H9 (cell line): ENCODE data around the gene ADH5. TPM values are rescaled to one million over a fixed set of nuclear protein-coding genes. Genes with fewer than 3 reads are reported as not detected.
A peak's percentile ranks its signal among the peaks of the same experiment; 100 is the strongest.

Source experiments
- DNase-seq: peaks from one replicate; pipeline ENCODE4 v3.0.0-alpha.2; 2017
- H2AFZ ChIP-seq: one replicate; pipeline ENCODE4 v1.6.1; 2013; ENCODE audit warnings: mild to moderate bottlenecking, low read length, control low read depth, moderate library complexity
- H2AK5ac ChIP-seq: 2 replicates; pipeline ENCODE4 v1.6.1; 2013; ENCODE audit warnings: low read length, control low read depth, mixed read lengths; ENCODE audit not compliant: insufficient read length
- H2BK120ac ChIP-seq: one replicate; pipeline ENCODE4 v1.6.1; 2013; ENCODE audit warnings: low read depth, mild to moderate bottlenecking, low read length, control low read depth, inconsistent platforms; ENCODE audit not compliant: poor library complexity, severe bottlenecking
- H2BK12ac ChIP-seq: 2 replicates; pipeline ENCODE4 v1.6.1; 2013; ENCODE audit warnings: low read length, control low read depth, mixed read lengths, low read depth; ENCODE audit not compliant: insufficient read length
- H2BK15ac ChIP-seq: 2 replicates; pipeline ENCODE4 v1.6.1; 2013; ENCODE audit warnings: low read depth, low read length, control low read depth
- H2BK20ac ChIP-seq: one replicate; pipeline ENCODE4 v1.6.1; 2013; ENCODE audit warnings: low read depth, mild to moderate bottlenecking, low read length, control low read depth, inconsistent platforms; ENCODE audit not compliant: poor library complexity, severe bottlenecking
- H2BK5ac ChIP-seq: 2 replicates; pipeline ENCODE4 v1.6.1; 2013; ENCODE audit warnings: low read length, control low read depth, mixed read lengths; ENCODE audit not compliant: insufficient read length
- H3K14ac ChIP-seq: 2 replicates; pipeline ENCODE4 v1.6.1; 2013; ENCODE audit warnings: low read length, control low read depth; ENCODE audit not compliant: insufficient read depth
- H3K18ac ChIP-seq: 2 replicates; pipeline ENCODE4 v1.6.1; 2013; ENCODE audit warnings: low read depth, mild to moderate bottlenecking, mixed read lengths, low read length, control low read depth; ENCODE audit not compliant: insufficient read length
- H3K23ac ChIP-seq: 2 replicates; pipeline ENCODE4 v1.6.1; 2013; ENCODE audit warnings: low read length, control low read depth, mixed read lengths, low read depth; ENCODE audit not compliant: insufficient read length
- H3K23me2 ChIP-seq: 2 replicates; pipeline ENCODE4 v1.6.1; 2013; ENCODE audit warnings: low read depth, mild to moderate bottlenecking, mixed read lengths, low read length, control low read depth; ENCODE audit not compliant: insufficient read length, poor library complexity, severe bottlenecking
- H3K27ac ChIP-seq: 2 replicates; pipeline ENCODE4 v1.5.1; 2013; ENCODE audit warnings: low read length, control low read depth, mixed read lengths, low read depth; ENCODE audit not compliant: insufficient read length
- H3K27me3 ChIP-seq: 2 replicates; pipeline ENCODE4 v1.6.1; 2013; ENCODE audit warnings: low read length, control low read depth, inconsistent platforms; ENCODE audit not compliant: insufficient read depth
- H3K4ac ChIP-seq: 2 replicates; pipeline ENCODE4 v1.6.1; 2013; ENCODE audit warnings: low read depth, mild to moderate bottlenecking, control low read depth, inconsistent platforms, low read length, moderate library complexity
- H3K4me1 ChIP-seq: 2 replicates; pipeline ENCODE4 v1.6.1; 2013; ENCODE audit warnings: low read length, control low read depth, inconsistent platforms; ENCODE audit not compliant: insufficient read depth
- H3K4me2 ChIP-seq: 2 replicates; pipeline ENCODE4 v1.6.1; 2013; ENCODE audit warnings: low read length, control low read depth, mixed read lengths; ENCODE audit not compliant: insufficient read length, insufficient read depth
- H3K56ac ChIP-seq: 2 replicates; pipeline ENCODE4 v1.6.1; 2013; ENCODE audit warnings: low read depth, mild to moderate bottlenecking, mixed read lengths, low read length, control low read depth; ENCODE audit not compliant: insufficient read length
- H3K79me1 ChIP-seq: 2 replicates; pipeline ENCODE4 v1.6.1; 2013; ENCODE audit warnings: low read depth, mild to moderate bottlenecking, moderate library complexity, low read length, control low read depth, inconsistent platforms; ENCODE audit not compliant: insufficient read depth, poor library complexity, severe bottlenecking
- H3K79me2 ChIP-seq: 2 replicates; pipeline ENCODE4 v1.6.1; 2013; ENCODE audit warnings: low read length, control low read depth, inconsistent platforms; ENCODE audit not compliant: insufficient read depth
- H3K9ac ChIP-seq: 2 replicates; pipeline ENCODE4 v1.6.1; 2013; ENCODE audit warnings: low read length, control low read depth, mixed read lengths; ENCODE audit not compliant: insufficient read length; ENCODE audit errors: extremely low read depth
- H3K9me3 ChIP-seq: one replicate; pipeline ENCODE4 v1.6.1; 2013; ENCODE audit warnings: low read depth, low read length, inconsistent platforms; ENCODE audit not compliant: control insufficient read depth
- H3T11ph ChIP-seq: one replicate; pipeline ENCODE4 v1.6.1; 2013; ENCODE audit warnings: mild to moderate bottlenecking, low read length, control low read depth, inconsistent platforms
- H4K20me1 ChIP-seq: one replicate; pipeline ENCODE4 v1.6.1; 2013; ENCODE audit not compliant: control insufficient read depth, insufficient read length, insufficient read depth
- H4K5ac ChIP-seq: 2 replicates; pipeline ENCODE4 v1.6.1; 2013; ENCODE audit warnings: low read depth, mild to moderate bottlenecking, mixed read lengths, low read length, control low read depth; ENCODE audit not compliant: insufficient read length
- H4K8ac ChIP-seq: replicated peaks from 2 replicates; pipeline ENCODE4 v1.6.1; 2013; ENCODE audit warnings: low read length, control low read depth, mixed read lengths, low read depth; ENCODE audit not compliant: insufficient read length
- H4K91ac ChIP-seq: 2 replicates; pipeline ENCODE4 v1.6.1; 2013; ENCODE audit warnings: low read depth, mild to moderate bottlenecking, moderate library complexity, mixed read lengths, low read length, control low read depth; ENCODE audit not compliant: insufficient read length
- H3K27ac Mint-ChIP-seq, 3 experiments: 2 replicates in 2 of 3; 3 replicates in 1 of 3; pipeline ENCODE4 v1.8.0; 2020 to 2021; ENCODE audit warnings: mixed read lengths in 3 of 3, mild to moderate bottlenecking in 1 of 3, moderate library complexity in 1 of 3
- H3K27me3 Mint-ChIP-seq: 2 replicates; pipeline ENCODE4 v1.8.0; 2021; ENCODE audit warnings: low read depth, mild to moderate bottlenecking, moderate library complexity, mixed read lengths
- H3K36me3 Mint-ChIP-seq, 3 experiments: 2 replicates in 2 of 3; 3 replicates in 1 of 3; pipeline ENCODE4 v1.8.0; 2020 to 2021; ENCODE audit warnings: low read depth in 3 of 3, mixed read lengths in 3 of 3; ENCODE audit not compliant: insufficient read depth in 1 of 3
- H3K4me1 Mint-ChIP-seq, 2 experiments: 2 replicates each; pipeline ENCODE4 v1.8.0; 2020; ENCODE audit warnings: mixed read lengths in 2 of 2
- H3K4me3 Mint-ChIP-seq, 2 experiments: 2 replicates in 1 of 2; 3 replicates in 1 of 2; pipeline ENCODE4 v1.8.0; 2020 to 2021; ENCODE audit warnings: mild to moderate bottlenecking in 2 of 2, mixed read lengths in 2 of 2, moderate library complexity in 1 of 2
- H3K9me3 Mint-ChIP-seq, 2 experiments: 2 replicates in 1 of 2; 3 replicates in 1 of 2; pipeline ENCODE4 v1.8.0; 2020; ENCODE audit warnings: mild to moderate bottlenecking in 2 of 2, mixed read lengths in 2 of 2, moderate library complexity in 1 of 2
- CTCF ChIP-seq: fragments of 200-600 bp; sonication (generic); conservative IDR thresholded peaks from 3 replicates; pipeline ENCODE4 v1.8.0; 2021; ENCODE audit warnings: antibody characterized with exemption, mild to moderate bottlenecking
- WGBS: extraction: QIAGEN DNeasy Blood & Tissue Kit; methylation state at CpG from one replicate; pipeline ENCODE4 v1.1.7; 2013; ENCODE audit warnings: missing lambda C conversion rate, low lambda C conversion rate, mixed read lengths; ENCODE audit not compliant: insufficient read length; ENCODE audit errors: extremely low coverage; 5-methylcytosine and 5-hydroxymethylcytosine counted together
- total RNA-seq: library from RNA; stranded (reverse); gene quantifications from 2 replicates; pipeline ENCODE4 v1.2.1, GENCODE V29; 2021

ADH5 gene
- total RNA-seq, 1 experiment from 2014 or later, result 284 TPM

GRCh38 chr4:99078931-99079624 lies 9.5 kb downstream of the ADH5 start:
- no peak overlapping the region for H3K4ac ChIP-seq
- H3K9me3 ChIP-seq, result no peaks in the 10 kb centered on the region
- H3K4me2 ChIP-seq, result no peak overlapping the region
- no peak overlapping the region for H2BK20ac ChIP-seq
- no peak overlapping the region for H3K14ac ChIP-seq
- peaks cover 50 to 89% (median 88%) of the 10 kb centered on the region in 3 experiments; a peak in 6 of 7 replicates for H3K36me3 Mint-ChIP-seq
- H3K9ac ChIP-seq, result no peak overlapping the region
- H3K9me3 Mint-ChIP-seq, result no peaks in the 10 kb centered on the region
- no peak overlapping the region for H3K18ac ChIP-seq
- no peaks in the 10 kb centered on the region for H3K4me1 ChIP-seq
- H4K5ac ChIP-seq, result no peak overlapping the region
- peaks cover 3% of the 10 kb centered on the region for H3K79me1 ChIP-seq
- no peaks in the 10 kb centered on the region for H4K20me1 ChIP-seq
- H2BK120ac ChIP-seq, result no peak overlapping the region
- no peak overlapping the region for H2AFZ ChIP-seq
- WGBS, result no CpG with 5 or more reads among the region's 5 CpGs
- no peak overlapping the region for H3K56ac ChIP-seq
- no peak for TF ChIP-seq CTCF
- no peaks in the 10 kb centered on the region for H3K4me1 Mint-ChIP-seq
- no peak overlapping the region for H4K91ac ChIP-seq
- peak overlapping the region in 1 of 3 experiments; percentile 52; a peak in 3 of 7 replicates for H3K27ac Mint-ChIP-seq
- peaks cover 1% of the 10 kb centered on the region; the same call in 1 of the 2 replicates for H3K79me2 ChIP-seq
- no peaks in the 10 kb centered on the region for H3K27me3 Mint-ChIP-seq
- no peaks in the 10 kb centered on the region for H3K23me2 ChIP-seq
- no peak overlapping the region for H4K8ac ChIP-seq
- H3T11ph ChIP-seq, result no peak overlapping the region
- no peak overlapping the region for H2BK12ac ChIP-seq
- no peak overlapping the region for H2BK5ac ChIP-seq
- H3K4me3 Mint-ChIP-seq, result no peak overlapping the region
- no peak overlapping the region for H2BK15ac ChIP-seq
- no peaks in the 10 kb centered on the region for H3K27me3 ChIP-seq
- no peak overlapping the region for H3K23ac ChIP-seq
- H2AK5ac ChIP-seq, result no peak overlapping the region
- no peak overlapping the region for H3K27ac ChIP-seq
- no peak for DNase-seq
